ENCODE results near the gene LAMC3. TPM values are rescaled to one million over a fixed set of nuclear protein-coding genes. Genes with fewer than 3 reads are reported as not detected.

LAMC3 gene
- polyA plus RNA-seq, 1 of the 3 experiments (the other 2 are of a cell fraction): 0.07 TPM

DNA sequence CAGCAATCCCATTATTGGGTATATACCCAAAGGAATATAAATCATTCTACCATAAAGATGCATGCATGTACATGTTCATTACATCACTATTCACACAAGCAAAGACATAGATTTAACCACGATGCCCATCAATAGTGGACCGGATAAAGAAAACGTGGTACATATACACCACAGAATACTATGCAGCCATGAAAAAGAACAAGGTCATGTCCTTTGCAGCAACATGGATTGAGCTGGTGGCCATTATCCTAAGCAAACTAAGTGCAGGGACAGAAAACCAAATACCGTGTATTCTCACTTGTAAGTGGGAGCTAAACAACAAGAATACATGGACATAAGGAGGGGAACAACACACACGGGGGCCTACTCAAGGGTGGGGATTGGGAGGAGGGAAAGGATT, 33.8 kb upstream of the LAMC3 start:
- Histone ChIP-seq H3K4me1 (ENCODE audit: control insufficient read depth in 1 of 2, insufficient read depth in 2 of 2, low read depth in 1 of 2, low read length in 1 of 2) (no peaks in the 10 kb centered on the region; a peak in 1 of 4 replicates), H3K36me3 (replicated peaks in 1 of 2; ENCODE audit: control insufficient read depth in 1 of 2, insufficient read depth in 2 of 2, low read length in 1 of 2) (no peaks in the 10 kb centered on the region), H4K20me1 (ENCODE audit: insufficient read depth) (no peaks in the 10 kb centered on the region), H2AFZ (ENCODE audit: low read depth) (no peak overlapping the region), H3K9me2 (no peaks in the 10 kb centered on the region), H3F3A (replicated peaks; ENCODE audit: insufficient read depth) (no peaks in the 10 kb centered on the region), H3K4me3 (ENCODE audit: low read depth in 2 of 2, low read length in 1 of 2) (no peak overlapping the region), H3K27ac (ENCODE audit: low read depth in 2 of 2, low read length in 1 of 2) (no peak overlapping the region), H3K4me2 (no peak overlapping the region), H3K9ac (no peak overlapping the region), H3K9me3 (no peaks in the 10 kb centered on the region), H3K79me2 (ENCODE audit: insufficient read depth) (no peaks in the 10 kb centered on the region), H3K27me3 (ENCODE audit: insufficient read depth) (peaks cover 22% of the 10 kb centered on the region)
- TF ChIP-seq SMC3 (IDR thresholded peaks at IDR 0.05; ENCODE audit: low read depth, low read length) (no peak), MAX (IDR thresholded peaks at IDR 0.05; ENCODE audit: low read depth) (no peak), POLR2AphosphoS5 (IDR thresholded peaks at IDR 0.05; ENCODE audit: low read depth, low read length) (no peak), EZH2phosphoT487 (IDR thresholded peaks at IDR 0.05; ENCODE audit: borderline replicate concordance, low read depth) (no peak)
- ChIA-PET POLR2A (no interaction called here), CTCF (interaction anchor here (1.2 to 1.7 kb wide), 3 partner anchors 23 to 111 kb away, joined by 3 to 5 read pairs (median 3); no protein-coding TSS in a partner anchor)
- WGBS (ENCODE audit: low lambda C conversion rate): 52% methylated on average over 5 of the region's 5 CpGs
- no peak for DNase-seq

GRCh38 chr9:130975932-130976841, 32.8 kb upstream of the LAMC3 start:
- Histone ChIP-seq H3K79me2 (ENCODE audit: insufficient read depth) (no peaks in the 10 kb centered on the region), H4K20me1 (ENCODE audit: insufficient read depth) (no peaks in the 10 kb centered on the region), H3K9ac (no peak overlapping the region), H3K27ac (ENCODE audit: low read depth in 2 of 2, low read length in 1 of 2) (no peak overlapping the region), H3K4me3 (ENCODE audit: low read depth in 2 of 2, low read length in 1 of 2) (no peak overlapping the region), H3K9me2 (no peaks in the 10 kb centered on the region), H3K27me3 (ENCODE audit: insufficient read depth) (peaks cover 22% of the 10 kb centered on the region), H2AFZ (ENCODE audit: low read depth) (no peak overlapping the region), H3K4me2 (no peak overlapping the region), H3F3A (replicated peaks; ENCODE audit: insufficient read depth) (no peaks in the 10 kb centered on the region), H3K9me3 (no peaks in the 10 kb centered on the region), H3K4me1 (ENCODE audit: control insufficient read depth in 1 of 2, insufficient read depth in 2 of 2, low read depth in 1 of 2, low read length in 1 of 2) (no peaks in the 10 kb centered on the region; a peak in 1 of 4 replicates), H3K36me3 (replicated peaks in 1 of 2; ENCODE audit: control insufficient read depth in 1 of 2, insufficient read depth in 2 of 2, low read length in 1 of 2) (no peaks in the 10 kb centered on the region)
- no peak for TF ChIP-seq EP300 (IDR thresholded peaks at IDR 0.05; ENCODE audit: borderline replicate concordance in 1 of 2, low read depth in 1 of 2, low read length in 1 of 2)
- no peak for TF ChIP-seq RAD21 (IDR thresholded peaks at IDR 0.05; ENCODE audit: low read length)
- no peak for TF ChIP-seq RFX5 (IDR thresholded peaks at IDR 0.05; ENCODE audit: low read length)
- no peak for TF ChIP-seq EZH2phosphoT487 (IDR thresholded peaks at IDR 0.05; ENCODE audit: borderline replicate concordance, low read depth)
- no peak for TF ChIP-seq IRF3 (IDR thresholded peaks at IDR 0.05; ENCODE audit: low read depth, low read length)
- no peak for TF ChIP-seq GATA2 (CRISPR knock-in tag; IDR thresholded peaks at IDR 0.05)
- no peak for TF ChIP-seq SMC3 (IDR thresholded peaks at IDR 0.05; ENCODE audit: low read depth, low read length)
- no peak for TF ChIP-seq TEAD4 (IDR thresholded peaks at IDR 0.05; ENCODE audit: borderline replicate concordance, insufficient read depth)
- TF ChIP-seq JUND (IDR thresholded peaks at IDR 0.05): no peak
- TF ChIP-seq MAX (IDR thresholded peaks at IDR 0.05; ENCODE audit: low read depth): no peak
- no peak for TF ChIP-seq FOSL2 (IDR thresholded peaks at IDR 0.05; ENCODE audit: borderline replicate concordance, low read depth)
- TF ChIP-seq ELF1 (IDR thresholded peaks at IDR 0.05): no peak
- no peak for TF ChIP-seq RCOR1 (IDR thresholded peaks at IDR 0.05; ENCODE audit: low read length)
- TF ChIP-seq SIN3A (IDR thresholded peaks at IDR 0.05; ENCODE audit: borderline replicate concordance, low read depth, low read length): no peak
- TF ChIP-seq CTCF (IDR thresholded peaks at IDR 0.05): no peak
- TF ChIP-seq FOXJ3 (CRISPR knock-in tag; IDR thresholded peaks at IDR 0.05): no peak
- no peak for TF ChIP-seq FOXM1 (IDR thresholded peaks at IDR 0.05; ENCODE audit: low read depth)
- ChIA-PET POLR2A (no interaction called here), CTCF (interaction anchor here (1.2 to 1.7 kb wide), 3 partner anchors 22 to 112 kb away, joined by 3 to 5 read pairs (median 3); no protein-coding TSS in a partner anchor)
- 73% methylated on average over 9 of the region's 13 CpGs for WGBS (ENCODE audit: low lambda C conversion rate)
- no peak for DNase-seq

Measured in SK-N-SH (cell line).